H1 (cell line): Measurements from ENCODE around the gene NIPAL4. TPM values are rescaled to one million over a fixed set of nuclear protein-coding genes. Genes with fewer than 3 reads are reported as not detected.

Experiments used
- CTCF ChIA-PET: fragments of 300-600 bp; sonication (Branson Sonifier 250); formaldehyde crosslinking; loops from one replicate; lab custom pipeline; 2021; ENCODE audit not compliant: partially characterized antibody; lab: Charles Lee
- POLR2A ChIA-PET: fragments of 300-600 bp; sonication (Branson Sonifier 250); formaldehyde crosslinking; loops from one replicate; lab custom pipeline; 2021; ENCODE audit warnings: inconsistent platforms; ENCODE audit not compliant: partially characterized antibody; lab: Charles Lee
- DNase-seq, 2 experiments: peaks; one replicate each; pipeline versions ENCODE4 v3.0.0 to v3.0.0-alpha.2; 2010 to 2022; ENCODE audit warnings: low spot score in 2 of 2, low read depth in 1 of 2, mixed read lengths in 1 of 2
- FAIRE-seq: peaks from 2 replicates; lab custom pipeline; 2011; peaks lifted over from hg19 to GRCh38; lab: Jason Lieb, UNC
- H2AFZ ChIP-seq: 2 replicates; pipeline ENCODE4 v1.8.1; 2012; ENCODE audit warnings: low read length, inconsistent platforms
- H2AK5ac ChIP-seq: 2 replicates; pipeline ENCODE4 v1.6.1; 2013; ENCODE audit warnings: low read depth, low read length
- H2BK120ac ChIP-seq: replicated peaks from 2 replicates; pipeline ENCODE3; 2013; ENCODE audit warnings: low read depth, low read length, inconsistent platforms
- H2BK12ac ChIP-seq: 2 replicates; pipeline ENCODE4 v1.6.1; 2013; ENCODE audit warnings: low read depth, low read length
- H2BK15ac ChIP-seq: 2 replicates; pipeline ENCODE4 v1.6.1; 2013; ENCODE audit warnings: low read length
- H2BK20ac ChIP-seq: 2 replicates; pipeline ENCODE4 v1.6.1; 2013; ENCODE audit warnings: low read length
- H2BK5ac ChIP-seq: 2 replicates; pipeline ENCODE4 v1.6.1; 2013; ENCODE audit warnings: low read depth, low read length
- H3K14ac ChIP-seq: 2 replicates; pipeline ENCODE4 v1.6.1; 2013; ENCODE audit warnings: inconsistent platforms; ENCODE audit not compliant: insufficient read length
- H3K18ac ChIP-seq: 2 replicates; pipeline ENCODE4 v1.6.1; 2013; ENCODE audit warnings: low read length; ENCODE audit errors: extremely low read depth
- H3K23ac ChIP-seq: 2 replicates; pipeline ENCODE4 v1.6.1; 2013; ENCODE audit warnings: inconsistent platforms; ENCODE audit not compliant: insufficient read length
- H3K23me2 ChIP-seq: 2 replicates; pipeline ENCODE4 v1.6.1; 2013; ENCODE audit warnings: low read depth, low read length
- H3K27ac ChIP-seq: 2 replicates; pipeline ENCODE4 v1.6.1; 2011; ENCODE audit warnings: low read depth, low read length, inconsistent platforms
- H3K27me3 ChIP-seq, 4 experiments: replicated peaks in 1 of 4; 1 replicate in 1 of 4; 2 replicates in 3 of 4; pipeline versions ENCODE4 v1.6.1 to v1.8.1; 2011 to 2013; ENCODE audit warnings: low read length in 3 of 4, mild to moderate bottlenecking in 3 of 4, inconsistent platforms in 2 of 4, mixed read lengths in 2 of 4, moderate library complexity in 1 of 4; ENCODE audit not compliant: control insufficient read depth in 3 of 4, insufficient read depth in 3 of 4; ENCODE audit errors: extremely low read depth in 1 of 4
- H3K36me3 ChIP-seq, 4 experiments: 2 replicates each; pipeline versions ENCODE4 v1.6.1 to v1.8.1; 2011 to 2013; ENCODE audit warnings: mild to moderate bottlenecking in 4 of 4, low read length in 3 of 4, moderate library complexity in 2 of 4, control low read depth in 1 of 4, inconsistent platforms in 1 of 4; ENCODE audit not compliant: insufficient read depth in 4 of 4, control insufficient read depth in 2 of 4
- H3K4ac ChIP-seq: replicated peaks from 2 replicates; pipeline ENCODE3; 2013; ENCODE audit warnings: low read length, low read depth, mixed read lengths, inconsistent platforms; ENCODE audit not compliant: insufficient read length
- H3K4me1 ChIP-seq, 4 experiments: replicated peaks in 1 of 4; 1 replicate in 1 of 4; 2 replicates in 3 of 4; pipeline versions ENCODE4 v1.6.1 to v1.8.1; 2011 to 2013; ENCODE audit warnings: low read length in 3 of 4, inconsistent platforms in 2 of 4, mixed read lengths in 1 of 4; ENCODE audit not compliant: insufficient read depth in 4 of 4, control insufficient read depth in 3 of 4
- H3K4me2 ChIP-seq, 2 experiments: 2 replicates each; pipeline versions ENCODE4 v1.6.1 to v1.8.1; 2011 to 2013; ENCODE audit warnings: low read depth in 2 of 2, low read length in 2 of 2, control low read depth in 1 of 2, inconsistent platforms in 1 of 2, mild to moderate bottlenecking in 1 of 2; ENCODE audit not compliant: insufficient read depth in 1 of 2
- H3K4me3 ChIP-seq, 4 experiments: fragments of 200-600, 300-600 bp in 1 of 4; sonication (generic), shearing (Covaris generic), sonication (Bioruptor Twin) in 1 of 4; 2 replicates each; pipeline versions ENCODE4 v1.5.1 to v1.8.1; 2011 to 2016; ENCODE audit warnings: low read length in 4 of 4, low read depth in 3 of 4, control low read depth in 2 of 4, inconsistent platforms in 2 of 4, mild to moderate bottlenecking in 2 of 4, mixed read lengths in 1 of 4, moderate library complexity in 1 of 4; ENCODE audit not compliant: insufficient read depth in 2 of 4; ENCODE audit errors: extremely low read depth in 1 of 4
- H3K56ac ChIP-seq: replicated peaks from 2 replicates; pipeline ENCODE3; 2013; ENCODE audit warnings: low read depth, mild to moderate bottlenecking, mixed read lengths, low read length, inconsistent platforms; ENCODE audit not compliant: insufficient read length
- H3K79me1 ChIP-seq: 2 replicates; pipeline ENCODE4 v1.6.1; 2013; ENCODE audit warnings: low read depth, low read length, control low read depth
- H3K79me2 ChIP-seq, 2 experiments: 2 replicates each; pipeline versions ENCODE4 v1.6.1 to v1.8.1; 2012 to 2013; ENCODE audit warnings: low read length in 2 of 2, mild to moderate bottlenecking in 2 of 2, inconsistent platforms in 1 of 2; ENCODE audit not compliant: insufficient read depth in 2 of 2, control insufficient read depth in 1 of 2
- H3K9ac ChIP-seq, 4 experiments: replicated peaks in 1 of 4; 1 replicate in 1 of 4; 2 replicates in 3 of 4; pipeline versions ENCODE4 v1.6.1 to v1.8.1; 2011 to 2013; ENCODE audit warnings: low read depth in 3 of 4, low read length in 3 of 4, control low read depth in 2 of 4, mild to moderate bottlenecking in 2 of 4, moderate library complexity in 2 of 4, inconsistent platforms in 1 of 4; ENCODE audit errors: extremely low read depth in 1 of 4
- H3K9me3 ChIP-seq, 2 experiments: 2 replicates each; pipeline versions ENCODE4 v1.6.1 to v1.8.1; 2012 to 2013; ENCODE audit warnings: mild to moderate bottlenecking in 2 of 2, moderate library complexity in 2 of 2, control low read depth in 1 of 2, inconsistent platforms in 1 of 2, low read depth in 1 of 2, low read length in 1 of 2, mixed read lengths in 1 of 2; ENCODE audit not compliant: insufficient read depth in 2 of 2
- H4K20me1 ChIP-seq, 2 experiments: replicated peaks in 1 of 2; 2 replicates each; pipeline versions ENCODE3 to v1.8.1; 2011 to 2013; ENCODE audit warnings: inconsistent platforms in 2 of 2, low read length in 2 of 2, mild to moderate bottlenecking in 1 of 2; ENCODE audit not compliant: insufficient read depth in 2 of 2, control insufficient read depth in 1 of 2
- H4K5ac ChIP-seq: 2 replicates; pipeline ENCODE4 v1.6.1; 2013; ENCODE audit warnings: low read length, low read depth, mixed read lengths, inconsistent platforms; ENCODE audit not compliant: insufficient read length
- H4K8ac ChIP-seq: 2 replicates; pipeline ENCODE4 v1.8.0; 2013; ENCODE audit warnings: mild to moderate bottlenecking, moderate library complexity, low read length, inconsistent platforms; ENCODE audit not compliant: insufficient read depth; ENCODE audit errors: extremely low read depth
- H4K91ac ChIP-seq: replicated peaks from 2 replicates; pipeline ENCODE3; 2013; ENCODE audit warnings: low read length, mixed read lengths, inconsistent platforms; ENCODE audit not compliant: insufficient read length
- TBP ChIP-seq: IDR thresholded peaks from 2 replicates; pipeline ENCODE4 v1.6.1; 2011; ENCODE audit warnings: low read depth, low read length, improper control_type of control experiment
- WGBS, 2 experiments: shearing (Covaris generic) in 1 of 2; methylation state at CpG; one replicate each; pipeline versions ENCODE4 v1.1.6 to v1.1.7; 2013 to 2015; ENCODE audit warnings: low lambda C conversion rate in 2 of 2, mixed read lengths in 2 of 2, inconsistent platforms in 1 of 2, low coverage in 1 of 2, missing lambda C conversion rate in 1 of 2; ENCODE audit not compliant: insufficient replicate concordance in 2 of 2, insufficient coverage in 1 of 2, insufficient read length in 1 of 2; ENCODE audit errors: extremely low coverage in 1 of 2, missing lambda C conversion rate in 1 of 2; 5-methylcytosine and 5-hydroxymethylcytosine counted together
- polyA plus RNA-seq, 7 experiments: library from polyadenylated mRNA; depleted of rRNA in 3 of 7; stranded (reverse) in 5 of 7; unstranded in 2 of 7; fragments of >200 nt in 5 of 7; fragments of 200-250 nt in 2 of 7; gene quantifications; 1 replicate in 5 of 7; 2 replicates in 1 of 7; 4 replicates in 1 of 7; pipeline versions ENCODE4 v1.2.1 to v1.2.3, GENCODE V29; 2011 to 2013; ENCODE audit warnings: missing spikeins in 2 of 7, mixed read lengths in 2 of 7
- total RNA-seq: library from RNA; stranded (reverse); fragmentation: NEBNext Ultra II Directional; extraction: Animal tissue kit (Norgen Biotek cat#: 25700); gene quantifications from 2 replicates; pipeline ENCODE4 v1.2.1, GENCODE V29; 2021

Gene NIPAL4
- total and polyA plus RNA-seq, 2 of the 8 experiments (the other 6 are each of a cell fraction or from before 2014, with no cell fraction given): 0.09 to 0.20 TPM

DNA sequence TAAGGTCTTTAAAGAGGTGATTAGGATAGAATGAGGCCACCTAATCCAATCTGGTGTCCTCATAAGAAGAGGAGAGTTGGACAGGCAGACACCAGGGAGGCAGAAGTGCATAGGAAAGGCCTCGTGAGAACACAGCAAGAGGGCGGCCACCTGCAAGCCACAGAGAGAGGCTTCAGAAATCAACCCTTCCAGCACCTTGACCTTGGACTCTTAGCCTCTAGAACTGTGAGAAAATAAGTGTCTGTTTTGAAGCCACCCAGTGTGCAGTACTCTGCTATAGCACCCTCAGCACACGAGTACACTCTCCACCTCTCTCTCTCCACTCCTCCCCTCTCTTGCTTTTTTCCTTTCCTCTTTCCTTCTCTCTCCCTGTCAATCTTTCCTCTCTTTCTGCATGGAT is 26.8 kb downstream of the NIPAL4 start:
- no peaks in the 10 kb centered on the region for H3K79me1 ChIP-seq
- no peaks in the 10 kb centered on the region for H3K27me3 ChIP-seq
- CTCF ChIA-PET: interaction anchor here (0.6 to 3.6 kb wide), 3 partner anchors 13 to 611 kb away, joined by 3 to 57 read pairs (median 6); no protein-coding TSS in a partner anchor
- H3K4me1 ChIP-seq: no peaks in the 10 kb centered on the region
- H3K56ac ChIP-seq: no peak overlapping the region
- no peak overlapping the region for H3K4me2 ChIP-seq
- no peak for DNase-seq
- H3K4me3 ChIP-seq: no peak overlapping the region
- no peak overlapping the region for H3K14ac ChIP-seq
- H3K36me3 ChIP-seq: peaks cover 0 to 4% (median 0%) of the 10 kb centered on the region in 4 experiments; a peak in 2 of 8 replicates
- no peak overlapping the region for H4K91ac ChIP-seq
- H2BK15ac ChIP-seq: no peak overlapping the region
- H2AFZ ChIP-seq: no peak overlapping the region
- H3K27ac ChIP-seq: no peak overlapping the region
- H4K5ac ChIP-seq: no peak overlapping the region
- no peaks in the 10 kb centered on the region for H3K23me2 ChIP-seq
- no peak overlapping the region for H2BK20ac ChIP-seq
- no peak overlapping the region for H2AK5ac ChIP-seq
- WGBS, 2 experiments: 81% methylated on average over 3 of the region's 3 CpGs; no CpG with 5 or more reads in 1 of the 2 experiments
- H2BK5ac ChIP-seq: no peak overlapping the region
- H3K23ac ChIP-seq: no peak overlapping the region
- H3K9ac ChIP-seq: no peak overlapping the region
- no peak overlapping the region for H3K4ac ChIP-seq
- no peak overlapping the region for H3K18ac ChIP-seq
- no peak overlapping the region for H4K8ac ChIP-seq
- no peaks in the 10 kb centered on the region for H4K20me1 ChIP-seq
- POLR2A ChIA-PET: no interaction called here
- no peak overlapping the region for H2BK120ac ChIP-seq
- FAIRE-seq: no peak
- no peaks in the 10 kb centered on the region for H3K79me2 ChIP-seq
- no peak overlapping the region for H2BK12ac ChIP-seq
- H3K9me3 ChIP-seq: no peaks in the 10 kb centered on the region
- no peak for TF ChIP-seq TBP
